Endothelial cell of umbilical vein (primary cell): ENCODE data around the gene FILIP1L. TPM values are rescaled to one million over a fixed set of nuclear protein-coding genes. Genes with fewer than 3 reads are reported as not detected.

ENCODE experiments used
- BruUV-seq: library from RNA; stranded (reverse); fragments of 400-500 nt; replicated peaks from 2 replicates; lab custom pipeline; 2021; lab: Mats Ljungman, UMichigan
- CTCF ChIA-PET: fragments of 300-600, 350-600 bp; sonication (Branson Sonifier 250); formaldehyde crosslinking; loops from one replicate; lab custom pipeline; 2021; ENCODE audit warnings: antibody characterized with exemption, inconsistent platforms; lab: Charles Lee
- POLR2A ChIA-PET: fragments of 300-600, 350-600 bp; sonication (Branson Sonifier 250); formaldehyde crosslinking; loops from one replicate; lab custom pipeline; 2021; ENCODE audit warnings: antibody characterized with exemption, inconsistent platforms; lab: Charles Lee
- DNase-seq: peaks from one replicate; pipeline ENCODE4 v3.0.0-alpha.2; 2011; ENCODE audit warnings: low read depth, low spot score
- FAIRE-seq: peaks from 2 replicates; lab custom pipeline; 2011; peaks lifted over from hg19 to GRCh38; lab: Jason Lieb, UNC
- H2AFZ ChIP-seq: 2 replicates; pipeline ENCODE4 v1.6.0; 2012; ENCODE audit warnings: low read depth, low read length, control low read depth, inconsistent platforms
- H3K27ac ChIP-seq: 2 replicates; pipeline ENCODE4 v1.5.1; 2011; ENCODE audit warnings: low read depth, mild to moderate bottlenecking, control low read depth, low read length, moderate library complexity; ENCODE audit not compliant: insufficient read depth
- H3K27me3 ChIP-seq, 2 experiments: 2 replicates each; pipeline versions ENCODE4 v1.6.0 to v1.6.1; 2011; ENCODE audit warnings: low read length in 2 of 2, mixed read lengths in 1 of 2; ENCODE audit not compliant: control insufficient read depth in 2 of 2, insufficient read depth in 2 of 2
- H3K36me3 ChIP-seq, 2 experiments: 2 replicates in 1 of 2; 3 replicates in 1 of 2; pipeline ENCODE4 v1.5.1; 2011; ENCODE audit warnings: low read length in 2 of 2, mild to moderate bottlenecking in 1 of 2, moderate library complexity in 1 of 2; ENCODE audit not compliant: control insufficient read depth in 2 of 2, insufficient read depth in 2 of 2; ENCODE audit errors: extremely low read depth in 1 of 2
- H3K4me1 ChIP-seq: 3 replicates; pipeline ENCODE4 v1.5.1; 2011; ENCODE audit warnings: mild to moderate bottlenecking, low read length; ENCODE audit not compliant: control insufficient read depth, insufficient read depth; ENCODE audit errors: extremely low read depth
- H3K4me2 ChIP-seq: 2 replicates; pipeline ENCODE4 v1.6.1; 2011; ENCODE audit warnings: low read length, control low read depth, mixed read lengths; ENCODE audit not compliant: insufficient read depth
- H3K4me3 ChIP-seq, 3 experiments: fragments of 200-600 bp in 1 of 3; sonication (generic), shearing (Covaris generic) in 1 of 3; replicated peaks in 1 of 3; 2 replicates each; pipeline ENCODE4 v1.5.1; 2011 to 2016; ENCODE audit warnings: control low read depth in 3 of 3, low read length in 3 of 3, mild to moderate bottlenecking in 2 of 3, inconsistent platforms in 1 of 3, low read depth in 1 of 3, moderate library complexity in 1 of 3; ENCODE audit not compliant: insufficient read depth in 1 of 3
- H3K79me2 ChIP-seq: 2 replicates; pipeline ENCODE4 v1.6.0; 2012; ENCODE audit warnings: low read length, inconsistent platforms; ENCODE audit not compliant: control insufficient read depth, insufficient read depth
- H3K9ac ChIP-seq: replicated peaks from 2 replicates; pipeline ENCODE3; 2011; ENCODE audit warnings: low read length, control low read depth; ENCODE audit not compliant: insufficient read depth; ENCODE audit errors: extremely low read depth
- H3K9me1 ChIP-seq: replicated peaks from 3 replicates; pipeline ENCODE4 v1.6.0; 2011; ENCODE audit warnings: mild to moderate bottlenecking, low read length; ENCODE audit not compliant: control insufficient read depth, insufficient read depth; ENCODE audit errors: extremely low read depth
- H3K9me3 ChIP-seq: replicated peaks from 2 replicates; pipeline ENCODE4 v1.5.1; 2012; ENCODE audit warnings: low read length, inconsistent platforms; ENCODE audit not compliant: control insufficient read depth, insufficient read depth
- H4K20me1 ChIP-seq: replicated peaks from 2 replicates; pipeline ENCODE3; 2011; ENCODE audit warnings: mild to moderate bottlenecking, low read length; ENCODE audit not compliant: control insufficient read depth, insufficient read depth; ENCODE audit errors: extremely low read depth
- CTCF ChIP-seq, 2 donors: IDR thresholded peaks; 1 replicate in 1 of 2; 2 replicates in 1 of 2; pipeline ENCODE4 v1.5.1; 2011; ENCODE audit warnings: low read length in 2 of 2, mild to moderate bottlenecking in 2 of 2, moderate library complexity in 2 of 2, control low read depth in 1 of 2, inconsistent platforms in 1 of 2, low read depth in 1 of 2; ENCODE audit not compliant: insufficient read depth in 1 of 2; ENCODE audit errors: extremely low read depth in 1 of 2
- EZH2 ChIP-seq: IDR thresholded peaks from 2 replicates; pipeline ENCODE4 v1.6.1; 2012; ENCODE audit warnings: borderline replicate concordance, low read depth, mild to moderate bottlenecking, moderate library complexity, low read length, inconsistent platforms; ENCODE audit not compliant: severe bottlenecking
- FOS ChIP-seq: IDR thresholded peaks from 2 replicates; pipeline ENCODE4 v1.6.1; 2011; ENCODE audit warnings: mild to moderate bottlenecking, low read length, moderate library complexity, borderline replicate concordance; ENCODE audit not compliant: insufficient read depth
- GATA2 ChIP-seq: IDR thresholded peaks from 2 replicates; pipeline ENCODE4 v1.7.0; 2011; ENCODE audit warnings: low read depth, mild to moderate bottlenecking, moderate library complexity, mixed read lengths, low read length; ENCODE audit not compliant: insufficient read length, insufficient read depth
- JUN ChIP-seq: IDR thresholded peaks from 2 replicates; pipeline ENCODE4 v1.6.1; 2011; ENCODE audit warnings: borderline replicate concordance, low read depth; ENCODE audit not compliant: insufficient read length, insufficient read depth
- MAX ChIP-seq: IDR thresholded peaks from 2 replicates; pipeline ENCODE4 v1.6.1; 2011; ENCODE audit not compliant: insufficient read depth, insufficient read length
- MYC ChIP-seq: IDR thresholded peaks from one replicate; pipeline ENCODE4 v1.6.1; 2011; ENCODE audit warnings: mild to moderate bottlenecking, low read depth, low read length
- POLR2A ChIP-seq: IDR thresholded peaks from 2 replicates; pipeline ENCODE4 v1.6.1; 2012; ENCODE audit warnings: low read depth, mild to moderate bottlenecking, control low read depth, low read length
- POLR2AphosphoS5 ChIP-seq: IDR thresholded peaks from 2 replicates; pipeline ENCODE4 v1.6.1; 2012; ENCODE audit warnings: low read depth, mild to moderate bottlenecking, control low read depth, low read length, moderate library complexity; ENCODE audit not compliant: insufficient read depth
- dilution Hi-C: fragments of 300-500 bp; cut with MboI; formaldehyde crosslinking; loops from one replicate; pipeline ENCODE4 v1.15.0; 2019; ENCODE audit warnings: low sequenced_read_pairs; ENCODE audit not compliant: extremely low pct_ligation_motif_present
- intact Hi-C: fragments of 100-400 bp; cut with micrococcal nuclease; formaldehyde crosslinking; loops from one replicate; pipeline ENCODE4 v1.10.0; 2022
- polyA plus RNA-seq, 4 experiments: library from polyadenylated mRNA; depleted of rRNA in 3 of 4; stranded (reverse) in 3 of 4; unstranded in 1 of 4; fragments of >200 nt; gene quantifications; 2 replicates each; pipeline versions ENCODE4 v1.2.1 to v1.2.3, GENCODE V29; 2011 to 2012; ENCODE audit warnings: missing spikeins in 1 of 4
- total RNA-seq: library from RNA; stranded (reverse); gene quantifications from 2 replicates; pipeline ENCODE4 v1.2.3, GENCODE V29; 2021

Gene FILIP1L
- total and polyA plus RNA-seq, 2 donors (not counting 3 experiments of a cell fraction or from before 2014, with no cell fraction given) = 26.0 to 29.9 TPM

- H3K4me2 ChIP-seq = no peak overlapping the region
- CTCF ChIA-PET = interaction anchor here (1.5 kb wide), 1 partner anchor 138 kb away, joined by 3 read pairs; no protein-coding TSS in a partner anchor
- H3K27ac ChIP-seq = no peak overlapping the region
- no peak overlapping the region for H2AFZ ChIP-seq
- H3K4me3 ChIP-seq = no peak overlapping the region
- TF ChIP-seq FOS (no peak), EZH2 (no peak), CTCF (IDR thresholded peaks at IDR 0.05; ENCODE audit: extremely low read depth in 1 of 2, insufficient read depth in 1 of 2, low read depth in 1 of 2, low read length in 2 of 2) (no peak), POLR2AphosphoS5 (no peak), GATA2 (no peak), MAX (no peak), MYC (no peak), JUN (no peak), POLR2A (no peak)
- no peaks in the 10 kb centered on the region for H3K36me3 ChIP-seq
- H3K9me3 ChIP-seq = no peaks in the 10 kb centered on the region
- dilution Hi-C loops = no loop called here
- no peaks in the 10 kb centered on the region for H3K27me3 ChIP-seq
- H3K9me1 ChIP-seq = no peaks in the 10 kb centered on the region
- H3K9ac ChIP-seq = no peak overlapping the region
- DNase-seq (no peak), FAIRE-seq (no peak)
- H4K20me1 ChIP-seq = no peaks in the 10 kb centered on the region
- no peaks in the 10 kb centered on the region for H3K79me2 ChIP-seq
- POLR2A ChIA-PET = no interaction called here
- H3K4me1 ChIP-seq = no peaks in the 10 kb centered on the region
- BruUV-seq = no TSS peak
- intact Hi-C loops = loop anchor here (1.0 kb wide), 1 partner anchor 33 kb away; no protein-coding TSS in a partner anchor
Observed at GRCh38 chr3:99980606-99981005, 133.7 kb downstream of the FILIP1L start.
